GM21526 (cell line): ENCODE measurements around the gene SLC25A6.
A peak's percentile ranks its signal among the peaks of the same experiment; 100 is the strongest.
"Not testable (repeated sequence)": the region's sequence is repeated elsewhere in the genome, so short reads cannot be mapped to it uniquely, and the experiment has no call there.

ENCODE experiments used
- ATAC-seq: cut with Tn5 transposase; IDR thresholded peaks from one replicate; pipeline ENCODE4 v1.9.1; 2021; ENCODE audit warnings: moderate library complexity; ENCODE audit not compliant: unreplicated experiment, low FRiP score

Gene SLC25A6

GRCh38 chrX:1416327-1416784, 24.4 kb upstream of the SLC25A6 start:
- ATAC-seq, result no peak

GRCh38 chrX:1412551-1413161, 20.7 kb upstream of the SLC25A6 start:
- no peak for ATAC-seq

GRCh38 chrX:1411326-1411725, 19.4 kb upstream of the SLC25A6 start:
- no peak for ATAC-seq

GRCh38 chrX:1407035-1407434, 15.1 kb upstream of the SLC25A6 start:
- no peak for ATAC-seq

- not testable (repeated sequence) for ATAC-seq
Observed at GRCh38 chrX:1405769-1406168, 13.9 kb upstream of the SLC25A6 start.

- ATAC-seq, result not testable (repeated sequence)
Observed at GRCh38 chrX:1403867-1404266, 12.0 kb upstream of the SLC25A6 start.

GRCh38 chrX:1403228-1403627, 11.3 kb upstream of the SLC25A6 start:
- no peak for ATAC-seq

- no peak for ATAC-seq
Observed at GRCh38 chrX:1401611-1402430, 9.9 kb upstream of the SLC25A6 start.

GRCh38 chrX:1400742-1401471, 9.0 kb upstream of the SLC25A6 start:
- no peak for ATAC-seq

GRCh38 chrX:1400049-1400448, 8.1 kb upstream of the SLC25A6 start:
- no peak for ATAC-seq

GRCh38 chrX:1398431-1399340, 6.8 kb upstream of the SLC25A6 start:
- ATAC-seq, result no peak

GRCh38 chrX:1397441-1398270, 5.7 kb upstream of the SLC25A6 start:
- ATAC-seq, result no peak

GRCh38 chrX:1397001-1397400, 5.1 kb upstream of the SLC25A6 start:
- ATAC-seq, result no peak

GRCh38 chrX:1395646-1396216, 3.8 kb upstream of the SLC25A6 start:
- no peak for ATAC-seq

- no peak for ATAC-seq
Observed at GRCh38 chrX:1394731-1395501, 3.0 kb upstream of the SLC25A6 start.

- ATAC-seq, result no peak
Observed at GRCh38 chrX:1393871-1394615, 2.1 kb upstream of the SLC25A6 start.

- peak; percentile 26 for ATAC-seq
Observed at GRCh38 chrX:1392376-1393068, 609 bp upstream of the SLC25A6 start.
